IMR-90 (cell line): ENCODE data around the gene NOL4L. TPM values are rescaled to one million over a fixed set of nuclear protein-coding genes. Genes with fewer than 3 reads are reported as not detected.
A peak's percentile ranks its signal among the peaks of the same experiment; 100 is the strongest.

Experiments used
- ATAC-seq: fragments of 200-7000 bp; cut with Tn5 transposase; 2 replicates; pipeline ENCODE4 v1.9.1; 2020; ENCODE audit warnings: low read depth, mild to moderate bottlenecking, moderate library complexity
- BruUV-seq: library from RNA; stranded (reverse); fragments of 400-500 nt; replicated peaks from 2 replicates; lab custom pipeline; 2021; lab: Mats Ljungman, UMichigan
- CTCF ChIA-PET: fragments of 300-600 bp; formaldehyde crosslinking; extraction: SDS; loops from one replicate; lab custom pipeline; 2021; ENCODE audit warnings: antibody characterized with exemption; lab: Yijun Ruan, JAX
- POLR2A ChIA-PET: fragments of 300-600 bp; sonication (Branson Sonifier 250); formaldehyde crosslinking; loops from one replicate; lab custom pipeline; 2022; ENCODE audit warnings: antibody characterized with exemption; ENCODE audit not compliant: unreplicated experiment; lab: Charles Lee
- DNase-seq: peaks from one replicate; pipeline ENCODE4 v3.0.0; 2013
- H2AFZ ChIP-seq: replicated peaks from 2 replicates; pipeline ENCODE3; 2013; ENCODE audit warnings: low read length, mild to moderate bottlenecking; ENCODE audit not compliant: poor library complexity
- H2AK5ac ChIP-seq: 2 replicates; pipeline ENCODE4 v1.6.1; 2013; ENCODE audit warnings: low read depth, low read length, inconsistent platforms
- H2AK9ac ChIP-seq: replicated peaks from 2 replicates; pipeline ENCODE3; 2013; ENCODE audit warnings: mild to moderate bottlenecking, low read depth, low read length, moderate library complexity; ENCODE audit not compliant: poor library complexity
- H2BK120ac ChIP-seq: 2 replicates; pipeline ENCODE4 v1.6.1; 2013; ENCODE audit warnings: low read depth, low read length, inconsistent platforms
- H2BK15ac ChIP-seq: 3 replicates; pipeline ENCODE4 v1.6.1; 2013; ENCODE audit warnings: low read depth, low read length, inconsistent platforms
- H2BK20ac ChIP-seq: 2 replicates; pipeline ENCODE4 v1.6.1; 2013; ENCODE audit warnings: low read depth, mild to moderate bottlenecking, inconsistent platforms, low read length, moderate library complexity
- H2BK5ac ChIP-seq: 2 replicates; pipeline ENCODE4 v1.6.1; 2013; ENCODE audit warnings: mild to moderate bottlenecking, low read depth, low read length, inconsistent platforms; ENCODE audit not compliant: poor library complexity, severe bottlenecking
- H3K14ac ChIP-seq: replicated peaks from 2 replicates; pipeline ENCODE4 v1.6.1; 2013; ENCODE audit warnings: low read depth, low read length, inconsistent platforms
- H3K18ac ChIP-seq: 2 replicates; pipeline ENCODE4 v1.6.1; 2013; ENCODE audit warnings: low read depth, low read length, control low read depth
- H3K23ac ChIP-seq: 2 replicates; pipeline ENCODE4 v1.6.1; 2013; ENCODE audit warnings: low read depth, low read length, inconsistent platforms
- H3K27ac ChIP-seq: 2 replicates; pipeline ENCODE4 v1.5.1; 2013; ENCODE audit warnings: mild to moderate bottlenecking, control low read depth, low read length; ENCODE audit not compliant: insufficient read depth
- H3K27me3 ChIP-seq: 2 replicates; pipeline ENCODE4 v1.6.1; 2013; ENCODE audit warnings: low read length; ENCODE audit not compliant: control insufficient read depth, insufficient read depth
- H3K36me3 ChIP-seq: 2 replicates; pipeline ENCODE4 v1.6.1; 2013; ENCODE audit warnings: low read length, mixed read lengths; ENCODE audit not compliant: control insufficient read depth, insufficient read depth
- H3K4ac ChIP-seq: 2 replicates; pipeline ENCODE4 v1.6.1; 2013; ENCODE audit warnings: low read depth, low read length, inconsistent platforms
- H3K4me1 ChIP-seq: 2 replicates; pipeline ENCODE4 v1.6.1; 2013; ENCODE audit warnings: low read length, mixed read lengths; ENCODE audit not compliant: control insufficient read depth, insufficient read depth
- H3K4me2 ChIP-seq: 2 replicates; pipeline ENCODE4 v1.6.1; 2013; ENCODE audit warnings: low read depth, mild to moderate bottlenecking, control low read depth, low read length, moderate library complexity
- H3K4me3 ChIP-seq: 2 replicates; pipeline ENCODE4 v1.5.1; 2013; ENCODE audit warnings: low read depth, mild to moderate bottlenecking, control low read depth, low read length, moderate library complexity; ENCODE audit not compliant: insufficient read depth
- H3K56ac ChIP-seq: 2 replicates; pipeline ENCODE4 v1.6.1; 2013; ENCODE audit warnings: low read length, inconsistent platforms; ENCODE audit not compliant: insufficient read depth; ENCODE audit errors: extremely low read depth
- H3K79me1 ChIP-seq, 2 experiments: 2 replicates each; pipeline ENCODE4 v1.6.1; 2013; ENCODE audit warnings: low read length in 2 of 2, inconsistent platforms in 1 of 2, low read depth in 1 of 2
- H3K9ac ChIP-seq: 2 replicates; pipeline ENCODE4 v1.6.1; 2013; ENCODE audit warnings: low read depth, low read length, control low read depth
- H3K9me1 ChIP-seq: 2 replicates; pipeline ENCODE4 v1.6.1; 2013; ENCODE audit warnings: low read length, inconsistent platforms; ENCODE audit not compliant: insufficient read depth
- H3K9me3 ChIP-seq: 2 replicates; pipeline ENCODE4 v1.6.1; 2013; ENCODE audit warnings: low read length; ENCODE audit not compliant: control insufficient read depth, insufficient read depth
- H4K20me1 ChIP-seq: 2 replicates; pipeline ENCODE4 v1.6.1; 2013; ENCODE audit warnings: low read length, inconsistent platforms; ENCODE audit not compliant: insufficient read depth
- H4K5ac ChIP-seq: 2 replicates; pipeline ENCODE4 v1.6.1; 2013; ENCODE audit warnings: mild to moderate bottlenecking, low read depth, low read length, control low read depth
- H4K8ac ChIP-seq, 2 experiments: 2 replicates each; pipeline ENCODE4 v1.6.1; 2013; ENCODE audit warnings: low read depth in 2 of 2, low read length in 2 of 2, control low read depth in 1 of 2, inconsistent platforms in 1 of 2
- H4K91ac ChIP-seq: 2 replicates; pipeline ENCODE4 v1.6.1; 2013; ENCODE audit warnings: low read depth, low read length, inconsistent platforms; ENCODE audit not compliant: insufficient read depth
- BHLHE40 ChIP-seq: fragments of 150-350 bp; IDR thresholded peaks from 2 replicates; pipeline ENCODE4 v1.6.1; 2016; ENCODE audit warnings: mild to moderate bottlenecking, low read depth, low read length
- CHD1 ChIP-seq: IDR thresholded peaks from 2 replicates; pipeline ENCODE4 v1.6.1; 2012; ENCODE audit warnings: low read depth, low read length, improper control_type of control experiment
- ELK1 ChIP-seq: fragments of 150-350 bp; IDR thresholded peaks from 2 replicates; pipeline ENCODE4 v1.6.1; 2016; ENCODE audit warnings: low read depth, mild to moderate bottlenecking, low read length, moderate library complexity, borderline replicate concordance
- MAFK ChIP-seq: IDR thresholded peaks from 2 replicates; pipeline ENCODE4 v1.6.1; 2012; ENCODE audit warnings: low read depth, low read length, improper control_type of control experiment
- MAZ ChIP-seq: IDR thresholded peaks from 2 replicates; pipeline ENCODE4 v1.6.1; 2012; ENCODE audit warnings: low read depth, mild to moderate bottlenecking, low read length, improper control_type of control experiment, moderate library complexity, borderline replicate concordance
- RAD21 ChIP-seq: IDR thresholded peaks from 2 replicates; pipeline ENCODE4 v1.6.1; 2012; ENCODE audit warnings: low read length, improper control_type of control experiment
- SMC3 ChIP-seq: fragments of 150-350 bp; IDR thresholded peaks from 2 replicates; pipeline ENCODE4 v1.6.1; 2016; ENCODE audit warnings: low read depth, mild to moderate bottlenecking, antibody characterized with exemption, low read length, moderate library complexity
- WGBS, 2 experiments: methylation state at CpG; one replicate each; pipeline versions ENCODE4 v1.1.5 to v1.1.7; 2013; ENCODE audit warnings: missing lambda C conversion rate in 2 of 2; ENCODE audit not compliant: insufficient read length in 1 of 2; ENCODE audit errors: extremely low coverage in 2 of 2; 5-methylcytosine and 5-hydroxymethylcytosine counted together
- dilution Hi-C: fragments of 300-500 bp; cut with HindIII; formaldehyde crosslinking; loops from one replicate; pipeline ENCODE4 v1.14.3; 2018; ENCODE audit warnings: low sequenced_read_pairs; ENCODE audit not compliant: unreplicated experiment
- in situ Hi-C: fragments of 300-500 bp; cut with MboI; formaldehyde crosslinking; loops from 3 replicates; pipeline ENCODE4 v1.14.3; 2019; ENCODE audit warnings: low sequenced_read_pairs, inconsistent platforms, mixed read lengths
- intact Hi-C: fragments of 100-400 bp; cut with micrococcal nuclease; formaldehyde crosslinking; loops from 2 replicates; pipeline ENCODE4 v1.10.0; 2022
- polyA plus RNA-seq, 3 experiments: library from polyadenylated mRNA; depleted of rRNA; stranded (reverse); fragments of >200 nt; gene quantifications; 2 replicates each; pipeline ENCODE4 v1.2.3, GENCODE V29; 2012; ENCODE audit warnings: low replicate concordance in 1 of 3
- total RNA-seq: library from RNA; depleted of rRNA; stranded (reverse); fragments of >200 nt; gene quantifications from 2 replicates; pipeline ENCODE4 v1.2.3, GENCODE V29; 2012

NOL4L gene
- total and polyA plus RNA-seq, 2 of the 4 experiments (the other 2 are of a cell fraction), result 4.7 to 13.3 TPM

DNA sequence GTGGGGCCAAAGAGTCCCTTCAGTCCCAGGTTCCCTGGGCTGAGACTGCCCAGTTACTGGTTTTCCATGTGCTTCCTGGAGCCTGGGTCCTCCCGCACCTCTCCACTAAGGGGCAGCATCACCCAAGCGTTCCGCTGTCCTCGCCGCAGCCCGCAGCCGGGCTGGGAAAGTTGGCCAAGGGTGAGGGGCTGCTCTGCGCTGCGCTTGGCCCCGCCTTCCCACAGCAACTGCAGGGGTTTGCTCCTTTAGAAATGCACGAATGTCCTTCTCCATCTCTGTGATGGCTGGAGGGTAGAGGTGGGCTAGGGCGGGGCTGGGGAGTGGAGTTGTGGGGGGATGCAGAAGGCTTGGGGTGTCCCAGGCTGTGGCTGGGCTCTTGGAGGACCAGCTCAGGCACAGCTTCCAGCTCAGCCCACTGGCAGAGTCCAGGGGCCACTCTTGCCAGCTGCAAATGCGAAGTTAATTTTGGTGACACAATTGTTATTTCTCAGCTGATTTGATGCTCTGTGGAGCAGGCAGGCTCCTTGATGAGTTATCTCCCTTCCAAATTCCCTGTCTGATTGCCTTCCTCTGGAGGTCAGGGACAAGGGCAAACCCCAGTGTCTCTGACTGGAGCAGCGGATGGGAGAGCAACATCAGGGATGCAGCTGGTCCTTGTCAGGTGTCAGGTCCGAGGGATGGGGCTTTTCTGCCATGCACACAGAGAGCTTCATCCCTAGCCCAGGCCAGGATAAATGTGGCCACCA lies 63.2 kb downstream of the NOL4L start (continued):
- peak; percentile 98 for TF ChIP-seq SMC3

DNA sequence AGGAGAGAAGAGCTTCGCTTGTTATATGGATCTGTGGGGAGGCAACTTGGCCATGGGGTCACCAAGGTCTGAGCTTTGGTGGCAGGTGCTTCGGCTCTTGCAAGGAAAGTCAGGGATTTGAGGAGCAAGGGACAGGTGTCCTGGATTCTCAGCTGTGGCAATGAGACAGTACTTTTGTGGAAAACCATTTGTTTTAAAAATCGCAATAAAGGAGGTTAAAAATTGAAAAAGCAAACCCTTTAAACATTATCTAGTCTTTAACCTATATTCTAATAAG lies 64.3 kb downstream of the NOL4L start:
- 100% methylated on average over 1 of the region's 3 CpGs; no CpG with 5 or more reads in 1 of the 2 experiments for WGBS, 2 experiments
- no peak overlapping the region for H3K18ac ChIP-seq
- POLR2A ChIA-PET, result no interaction called here
- H3K4me2 ChIP-seq, result no peak overlapping the region
- no peak overlapping the region for H3K23ac ChIP-seq
- no peak overlapping the region for H3K4me3 ChIP-seq
- H2BK120ac ChIP-seq, result no peak overlapping the region
- no peaks in the 10 kb centered on the region for H3K79me1 ChIP-seq
- dilution Hi-C loops, result no loop called here
- H2BK15ac ChIP-seq, result no peak overlapping the region
- no peak overlapping the region for H3K4ac ChIP-seq
- intact Hi-C loops, result loop anchor here (1.0 to 5.0 kb wide), 2 partner anchors 132 to 256 kb away; no protein-coding TSS in a partner anchor
- no peak overlapping the region for H4K91ac ChIP-seq
- H3K36me3 ChIP-seq, result no peaks in the 10 kb centered on the region
- CTCF ChIA-PET, result interaction anchor here (4.9 kb wide), 1 partner anchor 132 kb away, joined by 28 read pairs; no protein-coding TSS in a partner anchor
- H2BK5ac ChIP-seq, result no peak overlapping the region
- DNase-seq (no peak), ATAC-seq (no peak)
- H2AK9ac ChIP-seq, result no peak overlapping the region
- TF ChIP-seq RAD21 (no peak), CHD1 (no peak), BHLHE40 (no peak), ELK1 (no peak), MAZ (no peak), MAFK (no peak)
- no peak overlapping the region; the same call in 1 of the 2 replicates for H2AK5ac ChIP-seq
- no TSS peak for BruUV-seq
- no peak overlapping the region for H3K14ac ChIP-seq
- H4K8ac ChIP-seq, result no peak overlapping the region
- H2BK20ac ChIP-seq, result no peak overlapping the region
- peak overlapping the region; percentile 23 for H2AFZ ChIP-seq
- no peak overlapping the region for H3K27ac ChIP-seq
- H4K20me1 ChIP-seq, result no peaks in the 10 kb centered on the region; the same call in 1 of the 2 replicates
- no peak overlapping the region for H4K5ac ChIP-seq
- H3K9me3 ChIP-seq, result no peaks in the 10 kb centered on the region
- H3K56ac ChIP-seq, result no peak overlapping the region
- H3K9me1 ChIP-seq, result peaks cover 8% of the 10 kb centered on the region
- H3K4me1 ChIP-seq, result peaks cover 9% of the 10 kb centered on the region; the same call in 1 of the 2 replicates
- no peaks in the 10 kb centered on the region; the same call in 1 of the 2 replicates for H3K27me3 ChIP-seq
- in situ Hi-C loops, result no loop called here
- H3K9ac ChIP-seq, result no peak overlapping the region
